Muscle of leg (tissue), 11 donors: ENCODE results near the gene ATP5IF1. TPM values are rescaled to one million over a fixed set of nuclear protein-coding genes. Genes with fewer than 3 reads are reported as not detected.

ENCODE experiments used
- DNase-seq: peaks from one replicate; pipeline ENCODE4 v3.0.0; 2013
- H3K27ac ChIP-seq: one replicate; pipeline ENCODE4 v1.5.1; 2013; ENCODE audit warnings: mild to moderate bottlenecking, low read length, control low read depth
- H3K27me3 ChIP-seq: one replicate; pipeline ENCODE4 v1.6.1; 2013; ENCODE audit warnings: low read length; ENCODE audit not compliant: control insufficient read depth, insufficient read depth
- H3K36me3 ChIP-seq: one replicate; pipeline ENCODE4 v1.6.1; 2013; ENCODE audit warnings: low read length; ENCODE audit not compliant: control insufficient read depth, insufficient read depth
- H3K4me1 ChIP-seq: one replicate; pipeline ENCODE4 v1.6.1; 2013; ENCODE audit warnings: low read length; ENCODE audit not compliant: control insufficient read depth, insufficient read depth
- H3K4me3 ChIP-seq: one replicate; pipeline ENCODE4 v1.5.1; 2013; ENCODE audit warnings: low read length, control low read depth
- H3K9me3 ChIP-seq: replicated peaks from 2 replicates; pipeline ENCODE4 v1.6.1; 2013; ENCODE audit warnings: low read depth, low read length; ENCODE audit not compliant: control insufficient read depth
- WGBS: methylation state at CpG from one replicate; pipeline ENCODE4 v1.1.5; 2013; ENCODE audit warnings: missing lambda C conversion rate; ENCODE audit not compliant: insufficient coverage; 5-methylcytosine and 5-hydroxymethylcytosine counted together
- polyA plus RNA-seq, 8 donors: library from polyadenylated mRNA; unstranded; fragments of 120-200 nt; gene quantifications; one replicate each; pipeline versions ENCODE4 v1.2.1 to v1.2.3, GENCODE V29; 2013; ENCODE audit warnings: inconsistent platforms in 1 of 8, low replicate concordance in 1 of 8; ENCODE audit not compliant: insufficient read length in 8 of 8, insufficient read depth in 1 of 8
- total RNA-seq: library from RNA; stranded (reverse); fragments of 120-200 nt; gene quantifications from one replicate; pipeline ENCODE4 v1.2.4, GENCODE V29; 2013

Gene ATP5IF1
- total and polyA plus RNA-seq, 9 donors = 72.7 to 116 (median 101) TPM

- Histone ChIP-seq H3K4me1 (peaks cover 21% of the 10 kb centered on the region), H3K36me3 (peaks cover 12% of the 10 kb centered on the region), H3K27ac (peak within 1 kb of the TSS; percentile 77), H3K4me3 (peak within 1 kb of the TSS; percentile 98), H3K27me3 (no peaks in the 10 kb centered on the region), H3K9me3 (no peaks in the 10 kb centered on the region)
- peak; percentile 98 for DNase-seq
- 0% methylated on average over 31 of the region's 40 CpGs for WGBS
These were observed 3.2 kb upstream of the ATP5IF1 start, which contains the start of gene DNAJC8 for GRCh38 chr1:28232558-28233263. Gene DNAJC8 (minus strand): TSS chr1:28233029. CDS start chr1:28232998, 31 bp downstream.

- Histone ChIP-seq H3K9me3 (no peaks in the 10 kb centered on the region), H3K4me3 (peak overlapping the region; percentile 98), H3K27me3 (no peaks in the 10 kb centered on the region), H3K4me1 (peaks cover 21% of the 10 kb centered on the region), H3K36me3 (peaks cover 13% of the 10 kb centered on the region), H3K27ac (no peak overlapping the region)
- 78% methylated on average over 10 of the region's 14 CpGs for WGBS
- DNase-seq = no peak
These were observed 2.7 kb upstream of the ATP5IF1 start for GRCh38 chr1:28233264-28233606.

- peak overlapping the region; percentile 76 for H3K4me3 ChIP-seq
- H3K9me3 ChIP-seq = no peaks in the 10 kb centered on the region
- no peaks in the 10 kb centered on the region for H3K27me3 ChIP-seq
- no peak for DNase-seq
- H3K4me1 ChIP-seq = peaks cover 21% of the 10 kb centered on the region
- peak overlapping the region; percentile 83 for H3K27ac ChIP-seq
- peaks cover 6% of the 10 kb centered on the region for H3K36me3 ChIP-seq
- WGBS = 0% methylated on average over 13 of the region's 20 CpGs
These were observed 865 bp downstream of the ATP5IF1 start for GRCh38 chr1:28236656-28237322.

- Histone ChIP-seq H3K27me3 (no peaks in the 10 kb centered on the region), H3K27ac (no peak overlapping the region), H3K4me3 (no peak overlapping the region), H3K9me3 (no peaks in the 10 kb centered on the region), H3K4me1 (peaks cover 13% of the 10 kb centered on the region), H3K36me3 (peaks cover 12% of the 10 kb centered on the region)
- 100% methylated on average over 1 of the region's 2 CpGs for WGBS
- DNase-seq = no peak
These were observed 3.1 kb downstream of the ATP5IF1 start for GRCh38 chr1:28239004-28239403.

GRCh38 chr1:28240024-28240423, 4.1 kb downstream of the ATP5IF1 start:
- no peaks in the 10 kb centered on the region for H3K9me3 ChIP-seq
- H3K4me3 ChIP-seq = no peak overlapping the region
- H3K27ac ChIP-seq = no peak overlapping the region
- H3K36me3 ChIP-seq = peaks cover 12% of the 10 kb centered on the region
- no peaks in the 10 kb centered on the region for H3K27me3 ChIP-seq
- DNase-seq = no peak
- WGBS = 96% methylated on average over 4 of the region's 4 CpGs
- H3K4me1 ChIP-seq = peaks cover 16% of the 10 kb centered on the region

- DNase-seq = no peak
- Histone ChIP-seq H3K4me3 (no peak overlapping the region), H3K36me3 (peaks cover 12% of the 10 kb centered on the region), H3K27me3 (no peaks in the 10 kb centered on the region), H3K4me1 (peaks cover 9% of the 10 kb centered on the region), H3K27ac (no peak overlapping the region), H3K9me3 (no peaks in the 10 kb centered on the region)
- 92% methylated on average over 7 of the region's 10 CpGs for WGBS
These were observed 5.8 kb downstream of the ATP5IF1 start for GRCh38 chr1:28241638-28242241.

GRCh38 chr1:28243685-28244311, 7.9 kb downstream of the ATP5IF1 start:
- no peak overlapping the region for H3K27ac ChIP-seq
- DNase-seq = no peak
- H3K36me3 ChIP-seq = peaks cover 6% of the 10 kb centered on the region
- WGBS = no CpG with 5 or more reads among the region's 2 CpGs
- no peaks in the 10 kb centered on the region for H3K9me3 ChIP-seq
- no peak overlapping the region for H3K4me3 ChIP-seq
- no peaks in the 10 kb centered on the region for H3K27me3 ChIP-seq
- peaks cover 16% of the 10 kb centered on the region for H3K4me1 ChIP-seq

- Histone ChIP-seq H3K4me3 (no peak overlapping the region), H3K36me3 (peaks cover 6% of the 10 kb centered on the region), H3K27ac (peak overlapping the region; percentile 40), H3K4me1 (peaks cover 18% of the 10 kb centered on the region), H3K9me3 (no peaks in the 10 kb centered on the region), H3K27me3 (no peaks in the 10 kb centered on the region)
- peak; percentile 27 for DNase-seq
- 93% methylated on average over 7 of the region's 13 CpGs for WGBS
These were observed 8.8 kb downstream of the ATP5IF1 start for GRCh38 chr1:28244549-28245251.

- WGBS = no CpG with 5 or more reads among the region's 11 CpGs
- Histone ChIP-seq H3K27ac (peak overlapping the region; percentile 94), H3K27me3 (no peaks in the 10 kb centered on the region), H3K4me3 (peak overlapping the region; percentile 70), H3K4me1 (peaks cover 18% of the 10 kb centered on the region), H3K9me3 (no peaks in the 10 kb centered on the region), H3K36me3 (peaks cover 6% of the 10 kb centered on the region)
- DNase-seq = peak; percentile 68
These were observed 10.5 kb downstream of the ATP5IF1 start for GRCh38 chr1:28246427-28246832.
